Measurements from ENCODE around the gene KMT2C. TPM values are rescaled to one million over a fixed set of nuclear protein-coding genes. Genes with fewer than 3 reads are reported as not detected.

The KMT2C gene
- total RNA-seq, 1 donor from 2014 or later = 42.8 TPM

DNA sequence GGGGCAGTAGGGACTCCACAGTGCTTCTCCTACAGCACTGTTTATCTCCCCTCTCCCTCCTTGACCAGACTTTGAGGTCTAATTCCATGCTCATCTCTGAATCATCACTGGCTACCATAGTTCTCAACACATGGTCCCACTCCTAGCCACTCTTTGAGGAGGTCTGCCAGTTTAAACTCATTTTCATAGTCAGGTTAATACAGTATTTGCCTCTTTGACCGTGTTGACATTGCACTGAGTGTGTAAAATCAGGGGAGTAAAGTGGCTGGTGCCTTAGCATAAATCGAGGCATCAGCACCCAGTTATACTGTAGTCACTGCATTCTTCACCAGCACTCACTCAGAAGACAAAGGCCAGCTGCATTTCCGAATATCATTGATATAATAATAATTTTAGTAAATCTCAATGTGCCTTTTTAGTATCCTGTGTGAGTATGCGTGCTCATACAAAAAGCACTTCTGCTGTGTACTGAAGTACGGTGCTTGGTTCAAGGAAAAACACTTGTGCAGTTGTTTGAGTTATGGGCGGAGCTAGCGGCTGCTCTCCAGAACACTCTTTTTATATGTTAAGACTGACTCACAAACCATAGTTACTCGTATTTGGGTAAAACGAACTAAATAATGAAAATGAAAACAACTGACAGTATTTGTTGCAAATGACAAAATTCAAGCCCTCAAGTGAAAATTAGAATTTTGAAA lies 320.6 kb downstream of the KMT2C start:
- DNase-seq (ENCODE audit: low read depth) = no peak

DNA sequence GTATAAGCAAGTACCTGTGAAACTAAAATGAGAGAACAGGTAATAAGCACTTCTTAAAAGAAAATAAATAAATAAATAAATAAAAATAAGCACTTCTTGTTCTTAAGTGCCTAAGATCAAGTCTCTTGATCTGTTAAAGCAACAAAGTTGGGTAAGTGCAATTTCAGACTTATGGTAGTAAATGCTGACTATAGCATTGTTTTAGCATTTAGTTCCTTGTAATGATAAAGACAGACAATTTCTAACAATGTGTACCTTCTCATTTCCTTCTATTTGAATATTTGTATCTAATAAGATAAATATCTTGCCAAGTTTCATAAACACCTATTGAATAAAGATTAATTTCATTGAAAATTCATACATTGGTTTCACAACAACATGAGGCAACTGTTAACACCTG lies 323.0 kb downstream of the KMT2C start:
- DNase-seq (ENCODE audit: low read depth) = no peak

DNA sequence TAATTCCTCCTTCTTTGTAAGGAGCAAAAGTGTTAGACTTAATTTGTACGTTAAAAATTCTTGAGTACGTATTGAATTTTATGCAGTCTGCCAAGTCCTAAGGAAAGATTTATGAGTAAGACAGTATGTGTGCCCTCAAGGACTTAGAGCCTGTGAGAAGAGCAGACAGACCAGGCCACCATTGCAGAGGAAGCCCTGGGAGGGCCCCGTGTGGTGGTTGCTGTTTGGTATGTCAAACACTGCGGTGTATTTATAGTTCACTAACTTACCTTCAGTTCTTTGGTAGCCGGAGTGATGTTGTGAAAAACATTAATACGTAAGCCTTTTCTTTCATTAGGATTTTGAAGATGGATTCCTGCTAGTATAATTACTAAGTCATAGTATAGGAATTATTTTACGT lies 327.4 kb downstream of the KMT2C start:
- DNase-seq (ENCODE audit: low read depth) = peak; percentile 26

DNA sequence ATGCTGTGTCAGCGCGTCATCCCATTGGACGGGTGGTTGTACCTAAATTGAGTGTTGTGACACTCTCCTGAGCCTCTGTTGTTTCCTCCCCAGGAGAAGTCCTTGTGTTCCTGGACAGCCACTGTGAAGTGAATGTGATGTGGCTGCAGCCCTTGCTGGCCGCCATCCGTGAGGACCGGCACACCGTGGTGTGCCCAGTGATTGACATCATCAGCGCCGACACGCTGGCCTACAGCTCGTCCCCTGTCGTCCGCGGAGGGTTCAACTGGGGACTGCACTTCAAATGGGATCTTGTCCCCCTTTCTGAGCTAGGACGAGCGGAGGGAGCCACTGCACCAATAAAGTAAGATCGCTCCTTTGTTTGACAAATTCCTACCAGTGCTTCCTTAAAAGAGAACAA lies 327.9 kb downstream of the KMT2C start:
- DNase-seq (ENCODE audit: low read depth) = no peak

DNA sequence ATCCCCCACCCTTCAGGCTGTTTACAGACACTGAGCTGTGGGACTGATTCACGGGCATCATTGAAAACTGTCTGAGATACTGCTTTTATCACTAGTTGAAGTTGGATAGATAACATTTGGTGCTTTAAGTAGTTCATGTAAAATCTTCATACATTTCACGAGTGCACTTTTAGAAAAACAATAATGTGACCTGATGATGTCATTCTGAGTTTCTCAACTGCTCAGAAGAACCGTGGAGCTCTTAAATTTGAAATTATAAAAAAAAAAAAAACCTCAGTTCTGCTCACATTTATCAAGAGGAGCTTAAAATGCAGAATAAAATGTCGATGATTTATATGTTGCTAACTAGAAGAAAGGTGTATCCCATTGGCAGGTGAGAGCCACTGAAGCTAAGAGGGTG lies 328.8 kb downstream of the KMT2C start:
- no peak for DNase-seq (ENCODE audit: low read depth)

DNA sequence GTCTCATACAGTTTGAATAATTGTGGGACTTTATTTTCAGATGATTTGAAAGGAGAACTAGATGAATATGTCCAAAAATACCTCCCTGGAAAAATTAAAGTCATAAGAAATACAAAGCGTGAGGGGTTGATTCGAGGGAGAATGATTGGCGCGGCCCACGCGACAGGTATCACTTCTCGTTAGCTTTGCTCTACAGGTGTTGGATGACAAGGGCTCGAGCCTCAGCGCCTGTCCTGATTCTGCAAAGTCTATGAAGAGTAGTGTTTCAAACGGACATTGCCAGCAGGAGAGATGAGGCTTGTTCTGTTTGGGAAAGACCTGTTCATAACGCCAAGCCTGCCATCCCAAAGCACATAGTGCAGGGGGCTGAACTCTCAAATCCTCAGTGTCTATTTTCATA lies 330.6 kb downstream of the KMT2C start:
- no peak for DNase-seq (ENCODE audit: low read depth)

DNA sequence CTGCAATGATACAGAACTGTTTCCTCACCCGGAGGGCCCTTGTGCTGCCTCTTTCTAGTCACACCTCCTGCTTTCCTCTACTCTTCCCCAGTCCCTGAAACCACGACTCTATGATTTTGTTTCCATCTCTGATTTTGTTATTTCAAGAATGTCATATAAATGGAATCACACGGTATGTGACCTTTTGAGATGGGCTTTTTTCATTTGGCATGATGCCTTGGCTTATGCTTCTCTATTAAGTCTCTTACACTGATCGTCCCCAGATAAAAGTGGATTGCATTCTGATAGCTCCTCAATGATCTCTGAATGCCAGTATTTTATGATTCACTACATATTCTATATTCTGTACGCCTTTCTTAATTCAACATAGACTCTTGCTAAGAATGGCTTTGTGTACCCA lies 332.1 kb downstream of the KMT2C start:
- no peak for DNase-seq (ENCODE audit: low read depth)

DNA sequence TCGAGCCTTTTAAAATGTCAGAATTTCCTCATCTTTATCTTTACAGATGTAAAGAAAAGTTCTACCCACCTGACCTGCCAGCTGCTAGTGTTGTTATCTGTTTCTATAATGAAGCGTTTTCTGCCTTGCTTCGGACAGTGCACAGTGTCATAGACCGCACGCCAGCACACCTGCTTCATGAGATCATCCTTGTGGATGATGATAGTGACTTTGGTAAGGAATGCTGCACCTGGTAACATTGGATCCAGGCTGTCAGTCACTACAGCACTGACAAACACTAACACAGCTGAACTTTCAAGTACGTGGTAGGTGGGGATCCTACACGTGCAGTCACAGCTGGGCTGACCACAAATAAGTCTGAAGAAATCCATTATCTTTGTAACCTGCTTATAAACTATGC lies 332.7 kb downstream of the KMT2C start:
- peak; percentile 59 for DNase-seq (ENCODE audit: low read depth)

DNA sequence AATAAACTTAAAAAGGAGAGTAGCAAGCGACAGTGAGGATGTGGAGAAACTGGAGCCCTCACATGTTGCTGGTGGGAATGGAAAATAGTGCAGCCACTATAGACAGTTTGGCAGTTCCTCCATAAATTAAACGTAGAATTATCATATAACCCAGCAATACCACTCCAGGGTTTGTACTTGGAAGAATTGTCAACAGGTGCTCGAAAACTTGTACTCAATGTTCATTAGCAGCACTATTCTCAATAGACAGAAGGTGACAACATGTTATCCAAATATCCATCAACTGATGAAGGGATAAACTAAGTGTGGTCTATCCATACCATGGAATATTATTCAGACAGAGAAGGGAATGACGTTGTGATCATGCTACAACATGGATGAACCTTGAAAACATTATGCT lies 338.5 kb downstream of the KMT2C start:
- DNase-seq (ENCODE audit: low read depth) = no peak

DNA sequence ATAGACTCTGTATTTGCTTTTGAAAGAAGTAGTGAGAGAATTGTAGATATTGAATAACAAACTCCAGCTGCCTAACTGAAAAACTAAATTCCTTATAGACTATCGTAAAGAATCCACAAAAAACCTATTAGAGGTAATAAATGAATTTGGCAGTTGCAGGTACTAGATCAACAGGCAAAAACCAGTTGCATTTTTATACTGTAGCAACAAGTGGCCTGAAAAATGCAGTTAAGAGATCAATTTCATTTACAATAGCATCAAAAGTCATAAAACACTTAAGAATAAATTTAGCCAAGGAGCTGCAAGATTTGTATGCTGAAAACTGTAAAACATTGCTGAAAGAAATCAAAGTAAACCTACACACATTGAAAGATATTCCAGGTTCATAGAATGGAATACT lies 340.0 kb downstream of the KMT2C start:
- no peak for DNase-seq (ENCODE audit: low read depth)

DNA sequence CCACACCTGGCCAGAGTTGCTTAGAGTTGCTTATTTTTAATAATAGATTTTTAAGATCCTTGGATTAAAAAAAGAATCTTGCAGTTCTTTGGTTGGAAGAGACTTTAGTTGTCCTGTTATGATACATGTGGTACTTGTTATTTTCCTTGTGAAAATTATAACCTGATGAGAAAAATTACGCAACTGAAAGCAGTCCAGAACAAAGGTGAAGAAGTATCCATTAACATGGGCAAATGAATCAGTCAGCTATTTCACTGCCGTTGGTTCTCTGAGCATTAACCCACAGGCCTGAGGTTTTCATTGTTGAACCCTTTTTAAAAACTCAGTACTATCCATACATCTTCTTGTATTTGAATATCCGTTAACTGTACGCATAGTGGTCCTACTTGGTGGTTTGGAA lies 342.1 kb downstream of the KMT2C start:
- DNase-seq (ENCODE audit: low read depth) = no peak

DNA sequence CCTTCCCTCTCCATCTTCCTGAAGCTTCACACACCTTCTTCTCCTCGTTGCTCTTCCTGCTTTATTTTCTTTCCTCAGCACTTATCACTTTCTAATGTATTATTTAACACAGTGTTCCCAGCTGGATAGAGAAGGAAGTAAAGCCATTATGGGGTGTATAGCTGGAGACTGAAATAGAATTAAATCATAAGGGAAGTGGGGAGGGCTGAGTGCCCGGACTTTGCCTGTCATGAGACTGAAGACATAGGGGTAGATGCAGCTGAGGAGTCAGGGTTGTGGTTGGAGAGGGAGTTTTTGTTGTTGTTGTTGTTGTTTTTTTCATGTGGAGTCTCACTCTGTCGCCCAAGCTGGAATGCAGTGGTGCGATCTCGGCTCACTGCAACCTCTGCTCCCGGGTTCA lies 345.1 kb downstream of the KMT2C start:
- no peak for DNase-seq (ENCODE audit: low read depth)

DNA sequence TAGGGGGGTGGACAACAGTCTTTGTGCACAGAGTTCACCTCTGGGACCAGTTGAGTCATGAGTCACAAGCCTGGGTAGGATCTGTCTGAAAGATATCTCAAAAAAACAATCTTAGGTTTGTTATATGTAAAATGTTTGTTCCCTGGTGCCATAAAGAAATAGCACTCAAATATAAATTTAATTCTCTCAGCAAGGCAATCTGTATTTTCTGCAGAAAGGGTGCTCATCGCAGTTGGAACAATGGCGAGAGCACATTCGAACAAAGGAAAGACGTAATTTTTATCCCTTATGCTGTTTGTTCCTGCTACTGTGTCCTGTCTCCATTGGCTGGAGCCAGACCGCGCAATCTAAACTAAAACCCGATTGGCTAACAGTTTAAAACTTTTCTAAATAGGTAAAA lies 346.6 kb downstream of the KMT2C start:
- DNase-seq (ENCODE audit: low read depth) = no peak

DNA sequence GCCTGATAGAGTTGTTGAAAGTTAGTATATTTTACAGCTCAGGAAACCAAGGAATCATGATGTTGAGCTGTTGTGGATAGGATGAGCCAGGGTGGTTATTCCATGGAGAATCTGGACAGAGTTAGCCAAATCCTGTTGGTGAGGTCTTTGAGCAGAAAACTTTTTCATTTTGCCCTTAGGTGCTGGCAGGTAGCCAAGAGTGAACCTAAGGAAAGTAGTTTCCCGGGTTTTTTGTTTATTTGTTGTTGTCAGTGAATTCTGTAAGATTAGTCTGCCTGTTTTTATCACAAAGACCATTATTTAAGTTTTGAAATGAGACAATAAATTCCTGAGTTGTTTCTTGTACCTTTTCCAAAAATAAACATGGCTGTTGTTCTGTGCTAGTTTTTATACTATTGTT lies 349.3 kb downstream of the KMT2C start:
- DNase-seq (ENCODE audit: low read depth) = no peak

DNA sequence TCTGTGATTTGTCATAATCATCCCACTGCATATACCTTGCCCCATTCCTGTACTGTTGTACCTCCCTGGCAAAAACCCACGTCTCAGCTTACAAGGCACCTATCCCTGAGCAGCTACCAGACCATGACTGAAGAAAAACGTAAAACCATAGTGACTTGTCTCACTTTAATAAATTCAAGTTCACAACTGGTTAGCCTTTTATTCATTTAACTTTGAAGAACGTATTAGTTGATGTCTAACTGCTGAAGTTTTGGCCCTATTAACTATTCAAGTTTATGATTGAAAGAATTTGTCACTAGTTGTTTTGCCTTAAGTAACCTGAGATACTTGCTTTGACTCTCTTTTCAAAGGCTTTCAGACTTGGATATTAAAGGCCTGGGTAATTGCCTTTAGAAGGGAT lies 350.7 kb downstream of the KMT2C start:
- no peak for DNase-seq (ENCODE audit: low read depth)

Other genes with a start within 250 kb of the KMT2C start
- 0.62 and 0.88 TPM in 2 replicates for gene XRCC2, start 240.1 kb upstream of the KMT2C start, total RNA-seq

Measured in myocyte (in vitro differentiated cells).